BE2C (cell line): Measurements from ENCODE around the gene ARID4B.

Experiments used
- DNase-seq: peaks from one replicate; pipeline ENCODE4 v3.0.0-alpha.2; 2020
- H3K27me3 ChIP-seq: fragments of 250-450 bp; sonication (Bioruptor Pico); 2 replicates; pipeline ENCODE4 v1.5.1; 2020; ENCODE audit warnings: mild to moderate bottlenecking
- H3K36me3 ChIP-seq: fragments of 250-450 bp; sonication (Bioruptor Pico); 2 replicates; pipeline ENCODE4 v1.5.1; 2020; ENCODE audit warnings: mild to moderate bottlenecking
- H3K4me1 ChIP-seq: fragments of 250-450 bp; sonication (Bioruptor Pico); 2 replicates; pipeline ENCODE4 v1.5.1; 2020
- H3K4me3 ChIP-seq: 2 replicates; pipeline ENCODE4 v1.5.1; 2011; ENCODE audit warnings: low read depth, low read length
- H3K9me3 ChIP-seq: fragments of 250-450 bp; sonication (Bioruptor Pico); 2 replicates; pipeline ENCODE4 v1.5.1; 2020
- CTCF ChIP-seq: IDR thresholded peaks from 2 replicates; pipeline ENCODE4 v1.5.1; 2012; ENCODE audit warnings: mild to moderate bottlenecking, low read depth, low read length

Gene ARID4B

GRCh38 chr1:235295902-235296350 is 32.1 kb downstream of the ARID4B start:
- Histone ChIP-seq H3K36me3 (no peaks in the 10 kb centered on the region), H3K9me3 (no peaks in the 10 kb centered on the region), H3K4me1 (peaks cover 6% of the 10 kb centered on the region), H3K4me3 (no peak overlapping the region), H3K27me3 (no peaks in the 10 kb centered on the region)
- DNase-seq: no peak
- no peak for TF ChIP-seq CTCF

GRCh38 chr1:235293322-235293942 is 34.5 kb downstream of the ARID4B start:
- no peaks in the 10 kb centered on the region for H3K27me3 ChIP-seq
- H3K4me3 ChIP-seq: no peak overlapping the region
- no peaks in the 10 kb centered on the region for H3K4me1 ChIP-seq
- no peak for TF ChIP-seq CTCF
- H3K36me3 ChIP-seq: no peaks in the 10 kb centered on the region
- no peak for DNase-seq
- H3K9me3 ChIP-seq: no peaks in the 10 kb centered on the region

GRCh38 chr1:235292790-235293189 is 35.2 kb downstream of the ARID4B start:
- Histone ChIP-seq H3K4me3 (no peak overlapping the region), H3K4me1 (no peaks in the 10 kb centered on the region), H3K9me3 (no peaks in the 10 kb centered on the region), H3K36me3 (no peaks in the 10 kb centered on the region), H3K27me3 (no peaks in the 10 kb centered on the region)
- no peak for TF ChIP-seq CTCF
- DNase-seq: no peak

GRCh38 chr1:235291599-235292091 is 36.3 kb downstream of the ARID4B start:
- H3K27me3 ChIP-seq: no peaks in the 10 kb centered on the region
- no peaks in the 10 kb centered on the region for H3K36me3 ChIP-seq
- no peak for DNase-seq
- no peaks in the 10 kb centered on the region for H3K9me3 ChIP-seq
- H3K4me3 ChIP-seq: no peak overlapping the region
- no peaks in the 10 kb centered on the region for H3K4me1 ChIP-seq
- no peak for TF ChIP-seq CTCF

- no peak for DNase-seq
- H3K4me3 ChIP-seq: no peak overlapping the region
- no peak for TF ChIP-seq CTCF
- no peaks in the 10 kb centered on the region for H3K9me3 ChIP-seq
- H3K4me1 ChIP-seq: no peaks in the 10 kb centered on the region
- no peaks in the 10 kb centered on the region for H3K27me3 ChIP-seq
- no peaks in the 10 kb centered on the region for H3K36me3 ChIP-seq
Observed at GRCh38 chr1:235290740-235291502, 37.1 kb downstream of the ARID4B start.
